Measurements from ENCODE around the gene SCARF2.

DNA sequence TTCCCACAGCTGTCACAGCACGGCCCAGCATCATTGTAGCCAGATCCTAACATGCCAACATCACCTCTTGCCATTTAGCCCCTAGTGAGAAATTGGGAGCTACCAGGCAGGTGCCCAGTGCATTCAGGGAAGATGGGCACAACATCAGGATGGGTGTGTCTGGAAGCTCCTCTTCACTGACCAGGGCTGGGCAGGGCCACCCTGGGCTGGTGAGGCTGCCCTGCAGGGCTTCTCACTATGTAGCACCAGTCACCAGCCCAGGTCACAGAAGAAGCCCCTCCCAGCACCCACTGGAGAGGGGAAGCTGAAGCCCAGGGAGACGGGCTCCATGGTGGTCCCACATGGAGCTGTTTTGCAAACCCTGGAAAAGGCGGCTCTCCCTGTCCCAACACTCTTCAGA, 29.8 kb downstream of the SCARF2 start:
- TF ChIP-seq CTCF (IDR thresholded peaks at IDR 0.05; ENCODE audit: low read depth, low read length) (no peak), EZH2phosphoT487 (IDR thresholded peaks at IDR 0.05; ENCODE audit: low read depth) (no peak)

Measured in OCI-LY3 (cell line).